PFSK-1 (cell line): ENCODE results near the gene SLC46A3.

Experiments used
- FOXP2 ChIP-seq: optimal IDR thresholded peaks from 2 replicates; pipeline ENCODE3; 2011; ENCODE audit warnings: borderline replicate concordance, control low read depth, inconsistent platforms; ENCODE audit not compliant: insufficient read depth; ENCODE audit errors: extremely low read length, extremely low read depth
- POLR2AphosphoS5 ChIP-seq: IDR thresholded peaks from 2 replicates; pipeline ENCODE4 v1.6.1; 2012; ENCODE audit warnings: low read depth, mild to moderate bottlenecking, control low read depth, low read length, moderate library complexity
- SIN3A ChIP-seq: IDR thresholded peaks from 2 replicates; pipeline ENCODE4 v1.6.1; 2012; ENCODE audit warnings: mild to moderate bottlenecking, low read length, moderate library complexity, borderline replicate concordance; ENCODE audit not compliant: insufficient read depth
- TAF1 ChIP-seq: IDR thresholded peaks from 2 replicates; pipeline ENCODE4 v1.6.1; 2012; ENCODE audit warnings: low read length, control low read depth, borderline replicate concordance; ENCODE audit not compliant: insufficient read depth
- TF ChIP-seq, protein P1 (sequence below), 2 experiments: IDR thresholded peaks; 2 replicates each; pipeline versions ENCODE4 v1.6.1 to v1.8.0; 2011 to 2012; ENCODE audit warnings: low read depth in 2 of 2, low read length in 2 of 2, control low read depth in 1 of 2, inconsistent platforms in 1 of 2, mild to moderate bottlenecking in 1 of 2, moderate library complexity in 1 of 2; ENCODE audit not compliant: insufficient read depth in 1 of 2

Gene SLC46A3

DNA sequence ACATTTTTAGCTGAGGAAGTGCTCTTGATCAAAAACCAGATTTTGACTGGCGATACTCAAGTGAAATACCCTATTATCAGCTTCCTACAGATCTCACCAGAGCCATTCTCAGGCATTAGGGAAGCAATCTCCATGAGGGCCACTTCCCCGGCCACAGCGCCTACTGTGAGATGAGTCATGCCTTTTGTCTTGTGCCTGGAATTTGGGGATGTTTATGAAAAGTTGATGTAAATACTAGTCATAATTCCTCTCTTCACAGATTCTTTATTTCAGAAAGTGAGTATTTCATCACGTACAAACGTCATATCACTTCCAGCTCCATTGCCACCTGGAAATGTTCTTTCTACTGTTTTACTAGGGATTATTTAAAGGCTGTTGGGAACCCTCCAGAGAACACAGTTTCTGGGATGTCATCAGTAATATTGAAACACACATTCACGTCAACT, 25.3 kb upstream of the SLC46A3 start:
- no peak for TF ChIP-seq SIN3A
- TF ChIP-seq FOXP2: no peak
- TF ChIP-seq, protein P1, sequence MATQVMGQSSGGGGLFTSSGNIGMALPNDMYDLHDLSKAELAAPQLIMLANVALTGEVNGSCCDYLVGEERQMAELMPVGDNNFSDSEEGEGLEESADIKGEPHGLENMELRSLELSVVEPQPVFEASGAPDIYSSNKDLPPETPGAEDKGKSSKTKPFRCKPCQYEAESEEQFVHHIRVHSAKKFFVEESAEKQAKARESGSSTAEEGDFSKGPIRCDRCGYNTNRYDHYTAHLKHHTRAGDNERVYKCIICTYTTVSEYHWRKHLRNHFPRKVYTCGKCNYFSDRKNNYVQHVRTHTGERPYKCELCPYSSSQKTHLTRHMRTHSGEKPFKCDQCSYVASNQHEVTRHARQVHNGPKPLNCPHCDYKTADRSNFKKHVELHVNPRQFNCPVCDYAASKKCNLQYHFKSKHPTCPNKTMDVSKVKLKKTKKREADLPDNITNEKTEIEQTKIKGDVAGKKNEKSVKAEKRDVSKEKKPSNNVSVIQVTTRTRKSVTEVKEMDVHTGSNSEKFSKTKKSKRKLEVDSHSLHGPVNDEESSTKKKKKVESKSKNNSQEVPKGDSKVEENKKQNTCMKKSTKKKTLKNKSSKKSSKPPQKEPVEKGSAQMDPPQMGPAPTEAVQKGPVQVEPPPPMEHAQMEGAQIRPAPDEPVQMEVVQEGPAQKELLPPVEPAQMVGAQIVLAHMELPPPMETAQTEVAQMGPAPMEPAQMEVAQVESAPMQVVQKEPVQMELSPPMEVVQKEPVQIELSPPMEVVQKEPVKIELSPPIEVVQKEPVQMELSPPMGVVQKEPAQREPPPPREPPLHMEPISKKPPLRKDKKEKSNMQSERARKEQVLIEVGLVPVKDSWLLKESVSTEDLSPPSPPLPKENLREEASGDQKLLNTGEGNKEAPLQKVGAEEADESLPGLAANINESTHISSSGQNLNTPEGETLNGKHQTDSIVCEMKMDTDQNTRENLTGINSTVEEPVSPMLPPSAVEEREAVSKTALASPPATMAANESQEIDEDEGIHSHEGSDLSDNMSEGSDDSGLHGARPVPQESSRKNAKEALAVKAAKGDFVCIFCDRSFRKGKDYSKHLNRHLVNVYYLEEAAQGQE (IDR thresholded peaks at IDR 0.05; ENCODE audit: insufficient read depth in 1 of 2, low read depth in 2 of 2, low read length in 2 of 2): no peak
- TF ChIP-seq TAF1: no peak
- no peak for TF ChIP-seq POLR2AphosphoS5

DNA sequence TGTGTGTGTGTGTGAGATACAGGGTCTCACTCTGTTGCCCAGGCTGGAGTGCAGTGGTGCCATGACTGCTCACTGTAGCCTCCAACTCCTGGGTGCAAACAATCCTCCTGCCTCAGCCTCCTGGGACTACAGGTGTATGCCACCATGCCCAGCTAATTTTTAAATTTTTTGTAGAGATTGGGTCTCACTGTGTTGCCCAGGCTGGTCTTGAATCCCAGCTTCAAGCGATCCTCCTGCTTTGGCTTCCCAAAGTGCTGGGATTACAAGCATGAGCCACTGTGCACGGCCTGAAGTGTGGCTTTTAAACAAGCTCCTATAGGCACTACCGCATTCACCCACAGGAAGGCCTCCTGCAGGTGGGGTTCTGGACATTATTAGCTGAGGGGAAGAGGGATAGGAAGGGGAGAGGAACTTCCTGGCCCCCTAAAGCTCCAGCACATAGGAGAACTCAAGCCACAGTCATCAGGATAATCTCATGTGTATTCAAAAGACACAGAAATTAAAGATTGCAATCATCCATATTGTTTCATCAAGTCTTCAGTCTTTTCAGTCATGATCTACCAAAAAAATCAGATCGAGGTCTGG, 24.8 kb upstream of the SLC46A3 start:
- TF ChIP-seq, protein P1 (IDR thresholded peaks at IDR 0.05; ENCODE audit: insufficient read depth in 1 of 2, low read depth in 2 of 2, low read length in 2 of 2): no peak
- TF ChIP-seq TAF1 (no peak), FOXP2 (no peak), SIN3A (no peak), POLR2AphosphoS5 (no peak)

DNA sequence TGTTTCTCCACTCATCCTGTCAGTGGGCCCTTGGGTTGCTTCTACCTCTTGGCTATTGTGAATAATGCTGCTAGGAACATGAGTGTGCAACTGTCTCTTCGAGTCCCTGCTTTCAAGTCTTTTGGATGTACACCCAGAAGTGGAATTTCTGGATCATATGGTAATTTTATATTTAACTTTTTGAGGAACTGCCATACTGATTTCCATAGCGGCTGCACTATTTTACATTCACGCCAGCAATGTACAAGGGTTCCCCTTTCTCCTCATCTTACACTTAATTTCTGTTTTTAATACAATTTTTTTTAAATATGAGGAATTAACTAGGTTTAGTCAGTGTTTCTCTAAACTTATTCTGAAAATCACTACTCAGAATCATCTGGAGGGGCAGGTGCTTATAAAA, 24.2 kb upstream of the SLC46A3 start:
- TF ChIP-seq FOXP2: no peak
- TF ChIP-seq SIN3A: no peak
- TF ChIP-seq, protein P1 (IDR thresholded peaks at IDR 0.05; ENCODE audit: insufficient read depth in 1 of 2, low read depth in 2 of 2, low read length in 2 of 2): no peak
- TF ChIP-seq TAF1: no peak
- TF ChIP-seq POLR2AphosphoS5: no peak

DNA sequence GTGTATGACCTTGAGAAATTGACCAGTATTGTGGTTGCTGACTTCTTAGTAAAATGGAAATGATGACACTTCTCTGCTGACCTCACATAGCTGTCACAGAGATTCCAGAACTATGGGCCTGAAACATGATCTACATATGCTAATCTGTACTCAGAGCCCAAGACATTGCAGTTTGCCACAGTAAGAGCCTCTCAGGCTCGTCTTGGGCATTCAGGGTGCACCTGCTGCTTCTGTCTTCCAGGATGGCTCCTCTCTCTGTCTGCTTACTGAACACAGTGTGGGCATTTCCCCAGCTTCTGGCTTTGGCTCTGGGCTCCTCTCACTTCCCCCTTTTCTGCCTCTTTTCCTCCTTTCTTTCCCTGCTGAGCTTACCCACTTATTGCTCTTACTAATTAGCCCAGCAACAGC, 22.3 kb upstream of the SLC46A3 start:
- TF ChIP-seq FOXP2 (no peak), SIN3A (no peak), POLR2AphosphoS5 (no peak), TAF1 (no peak)
- TF ChIP-seq, protein P1 (IDR thresholded peaks at IDR 0.05; ENCODE audit: insufficient read depth in 1 of 2, low read depth in 2 of 2, low read length in 2 of 2): no peak

DNA sequence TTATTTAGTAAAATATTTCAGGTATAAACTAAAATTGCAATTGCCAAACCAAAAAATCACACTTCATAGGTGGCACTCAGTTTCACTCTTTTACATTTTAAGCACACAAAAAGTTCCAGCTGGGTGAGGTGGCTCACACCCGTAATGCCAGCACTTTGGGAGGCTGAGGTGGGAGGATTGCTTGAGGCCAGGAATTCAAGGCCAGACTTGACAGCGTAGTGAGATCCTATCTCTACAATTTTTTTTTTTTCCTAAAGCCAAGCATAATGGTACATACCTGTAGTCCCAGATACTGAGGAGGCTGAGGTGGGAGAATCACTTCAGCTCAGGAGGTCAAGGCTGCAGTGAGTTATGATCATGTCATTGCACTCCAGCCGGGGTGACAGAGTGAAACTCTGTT, 20.6 kb upstream of the SLC46A3 start:
- no peak for TF ChIP-seq TAF1
- TF ChIP-seq POLR2AphosphoS5: no peak
- TF ChIP-seq FOXP2: no peak
- no peak for TF ChIP-seq SIN3A
- TF ChIP-seq, protein P1 (IDR thresholded peaks at IDR 0.05; ENCODE audit: insufficient read depth in 1 of 2, low read depth in 2 of 2, low read length in 2 of 2): no peak
